GM12874 (cell line): Measurements from ENCODE around the gene LDAF1.

ENCODE experiments used
- TF ChIP-seq, protein P1 (sequence below): IDR thresholded peaks from 2 replicates; pipeline ENCODE4 v1.5.1; 2011; ENCODE audit warnings: low read depth, mild to moderate bottlenecking, control low read depth, low read length, moderate library complexity; ENCODE audit not compliant: insufficient read depth

Gene LDAF1

DNA sequence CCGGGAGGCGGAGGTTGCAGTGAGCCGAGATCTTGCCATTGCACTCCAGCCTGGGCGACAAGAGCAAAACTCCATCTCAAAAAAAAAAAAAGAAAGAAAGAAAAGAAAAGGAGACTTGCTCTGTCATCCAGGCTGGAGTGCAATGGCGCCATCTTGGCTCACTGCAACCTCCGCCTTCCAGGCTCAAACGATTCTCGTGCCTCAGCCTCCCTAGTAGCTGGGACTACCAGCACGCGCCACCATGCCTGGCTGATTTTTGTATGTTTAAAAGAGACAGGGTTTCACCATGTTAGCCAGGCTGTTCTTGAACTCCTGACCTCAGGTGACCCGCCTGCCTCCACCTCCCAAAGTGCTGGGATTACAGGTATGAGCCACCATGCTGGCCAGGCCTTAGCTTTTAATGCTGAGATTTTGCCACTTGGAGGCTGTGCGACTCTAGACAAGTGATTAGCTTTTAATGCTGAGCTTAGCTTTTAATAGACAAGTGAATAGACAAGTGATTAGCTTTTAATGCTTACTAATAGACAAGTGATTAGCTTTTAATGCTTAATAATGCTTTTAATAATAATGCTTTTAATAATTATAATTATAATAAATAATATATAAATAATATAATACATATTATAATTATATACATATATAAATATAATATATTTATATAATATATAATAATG is 9.6 kb downstream of the LDAF1 start:
- TF ChIP-seq, protein P1, sequence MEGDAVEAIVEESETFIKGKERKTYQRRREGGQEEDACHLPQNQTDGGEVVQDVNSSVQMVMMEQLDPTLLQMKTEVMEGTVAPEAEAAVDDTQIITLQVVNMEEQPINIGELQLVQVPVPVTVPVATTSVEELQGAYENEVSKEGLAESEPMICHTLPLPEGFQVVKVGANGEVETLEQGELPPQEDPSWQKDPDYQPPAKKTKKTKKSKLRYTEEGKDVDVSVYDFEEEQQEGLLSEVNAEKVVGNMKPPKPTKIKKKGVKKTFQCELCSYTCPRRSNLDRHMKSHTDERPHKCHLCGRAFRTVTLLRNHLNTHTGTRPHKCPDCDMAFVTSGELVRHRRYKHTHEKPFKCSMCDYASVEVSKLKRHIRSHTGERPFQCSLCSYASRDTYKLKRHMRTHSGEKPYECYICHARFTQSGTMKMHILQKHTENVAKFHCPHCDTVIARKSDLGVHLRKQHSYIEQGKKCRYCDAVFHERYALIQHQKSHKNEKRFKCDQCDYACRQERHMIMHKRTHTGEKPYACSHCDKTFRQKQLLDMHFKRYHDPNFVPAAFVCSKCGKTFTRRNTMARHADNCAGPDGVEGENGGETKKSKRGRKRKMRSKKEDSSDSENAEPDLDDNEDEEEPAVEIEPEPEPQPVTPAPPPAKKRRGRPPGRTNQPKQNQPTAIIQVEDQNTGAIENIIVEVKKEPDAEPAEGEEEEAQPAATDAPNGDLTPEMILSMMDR = no peak

DNA sequence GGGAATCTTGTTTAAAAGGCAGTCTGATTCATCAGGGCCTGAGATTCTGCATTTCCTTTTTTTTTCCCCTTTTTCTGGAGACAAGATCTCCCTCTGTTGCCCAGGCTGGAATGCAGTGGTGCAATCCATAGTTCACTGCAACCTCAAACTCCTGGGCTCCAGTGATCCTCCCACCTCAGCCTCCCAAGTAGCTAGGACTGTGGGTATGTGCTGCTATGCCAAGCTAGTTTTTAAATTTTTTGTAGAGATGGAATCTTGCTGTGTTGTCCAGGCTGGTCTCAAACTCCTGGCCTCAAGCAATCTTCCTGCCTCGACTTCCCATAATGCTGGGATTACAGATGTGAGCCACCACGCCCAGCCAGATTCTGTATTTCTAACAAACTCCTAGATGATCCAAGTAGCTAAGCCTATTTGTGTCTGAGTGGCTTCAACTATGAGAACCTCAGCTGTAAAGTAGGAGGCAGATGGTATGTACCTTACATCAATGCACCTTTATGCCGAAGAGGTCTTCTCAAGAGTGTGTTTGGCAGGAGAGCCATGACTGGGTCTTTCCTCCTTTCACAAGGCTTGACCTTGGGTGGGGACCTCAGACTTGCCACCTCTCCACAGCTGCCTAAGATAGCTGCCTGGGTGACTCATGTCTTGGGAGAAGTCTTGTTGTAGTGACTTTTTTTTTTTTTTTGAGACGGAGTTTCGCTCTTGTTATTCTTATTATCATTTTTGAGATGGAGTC is 10.9 kb downstream of the LDAF1 start:
- TF ChIP-seq, protein P1 = no peak

DNA sequence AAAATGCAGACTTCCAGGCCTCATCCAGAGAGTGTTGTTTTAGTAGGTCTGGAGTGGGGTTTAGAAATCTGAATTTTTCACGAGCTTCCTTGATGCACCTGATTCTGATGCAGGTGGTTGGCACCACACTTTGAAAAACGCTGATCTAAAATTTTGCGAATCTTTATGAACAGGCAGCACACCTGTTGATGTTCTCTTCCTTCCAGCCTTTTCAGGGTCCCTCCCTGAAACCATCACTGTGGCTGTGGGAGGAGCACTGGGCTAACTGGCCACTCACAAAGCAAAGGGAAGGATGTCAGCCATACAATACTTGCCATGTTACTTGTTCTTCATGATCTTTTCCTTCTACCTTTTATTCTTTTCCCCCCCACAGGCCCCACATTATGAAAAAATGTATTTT is 14.2 kb downstream of the LDAF1 start:
- TF ChIP-seq, protein P1 = no peak

DNA sequence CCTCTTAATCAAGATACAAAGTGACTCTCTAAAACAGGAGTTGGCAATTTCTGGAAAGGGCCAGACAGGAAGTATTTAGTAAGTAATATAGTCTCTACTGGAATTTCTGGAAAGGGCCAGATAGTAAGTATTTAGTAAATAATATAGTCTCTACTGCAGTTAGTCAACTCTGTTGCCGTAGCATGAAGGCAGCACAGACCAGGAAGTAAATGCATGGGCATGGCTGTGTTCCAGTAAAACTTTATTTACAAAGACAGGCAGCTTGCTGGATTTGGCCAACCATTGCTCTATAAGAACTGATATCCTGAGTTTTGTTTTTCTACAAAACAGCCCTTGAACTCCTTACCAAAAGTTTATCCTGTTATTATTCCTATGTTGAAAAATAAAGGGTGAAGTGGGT is 16.9 kb downstream of the LDAF1 start:
- TF ChIP-seq, protein P1 = no peak

DNA sequence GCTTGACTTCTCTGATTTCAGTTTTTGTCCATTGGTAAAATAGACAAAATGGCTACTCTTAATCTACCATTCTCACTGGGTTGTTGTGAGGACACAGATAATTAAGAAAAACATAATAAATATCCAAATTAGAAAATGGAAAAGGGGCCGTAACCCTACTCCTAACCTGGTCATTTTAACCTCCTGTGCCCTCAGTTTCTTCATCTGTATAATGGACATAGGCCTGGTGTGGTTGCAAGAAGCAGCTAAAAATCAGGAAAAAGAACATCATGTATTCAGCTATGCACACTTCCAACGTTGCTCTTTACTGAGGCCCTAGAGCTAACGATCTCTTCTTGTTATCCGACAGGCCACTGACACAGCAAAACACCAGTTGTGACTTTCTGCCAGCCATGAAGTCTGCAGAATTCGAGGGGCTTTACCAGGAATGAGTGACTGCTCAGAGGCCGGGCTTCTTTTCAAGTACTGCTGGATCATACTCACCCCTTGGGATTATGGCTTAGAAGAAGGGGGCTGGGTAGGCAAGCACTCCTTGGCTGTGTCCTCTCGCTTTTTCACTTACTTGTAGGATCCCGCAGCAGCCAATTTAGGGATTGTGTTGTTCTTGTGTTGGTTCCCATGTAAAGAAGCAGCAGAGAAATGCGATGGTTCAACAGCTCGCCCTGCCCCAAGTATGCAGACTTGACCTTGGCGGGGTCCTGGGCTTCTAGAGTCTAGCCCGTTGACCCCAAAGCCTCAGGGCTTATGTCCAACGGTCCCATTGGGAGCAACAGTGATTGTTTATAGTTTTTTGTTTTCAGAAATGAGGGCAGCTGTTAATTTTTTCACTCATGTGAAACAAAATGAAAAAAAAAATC is 20.9 kb downstream of the LDAF1 start:
- TF ChIP-seq, protein P1 = no peak

DNA sequence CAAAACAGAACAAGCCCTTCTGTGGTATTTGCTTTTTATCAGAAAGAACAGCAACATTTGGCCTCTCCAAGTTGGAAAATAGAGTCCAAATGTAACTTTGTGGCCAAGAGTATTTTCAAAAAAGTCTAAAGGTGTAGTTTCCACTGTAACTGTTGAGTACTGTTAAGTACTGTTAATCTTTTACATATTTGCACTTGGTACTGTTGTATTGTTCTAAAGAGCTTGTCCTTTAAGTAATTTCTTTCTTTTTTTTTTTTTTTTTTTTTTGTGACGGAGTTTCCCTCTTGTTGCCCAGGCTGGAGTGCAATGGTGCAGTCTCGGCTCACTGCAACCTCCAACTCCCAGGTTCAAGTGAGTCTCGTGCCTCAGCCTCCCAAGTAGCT is 21.5 kb downstream of the LDAF1 start:
- TF ChIP-seq, protein P1 = no peak

DNA sequence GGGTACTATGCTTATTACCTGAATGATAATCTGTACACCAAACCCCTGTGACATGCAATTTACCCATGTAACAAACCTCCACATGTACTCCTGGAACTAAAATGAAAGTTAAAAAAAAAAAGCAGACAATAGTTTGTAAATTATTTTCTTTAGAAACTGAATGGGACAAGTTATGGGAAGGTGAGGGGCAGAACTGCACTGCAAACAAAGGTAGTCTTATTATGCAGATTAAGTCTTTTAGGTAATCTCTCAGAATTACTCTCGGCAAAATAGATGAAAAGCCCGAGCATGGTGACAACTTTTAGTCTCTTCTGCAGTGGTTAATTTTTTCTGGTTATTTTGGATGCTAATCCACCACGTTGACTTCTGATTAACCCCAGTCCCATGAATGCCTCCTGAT is 25.5 kb downstream of the LDAF1 start:
- TF ChIP-seq, protein P1 = no peak
